Stimulated activated CD4-positive, alpha-beta T cell treated with anti-CD3 and anti-CD28 coated beads, TNF-alpha, amount 100 ng/mL, for 24 hours (primary cell): ENCODE measurements around the gene AHRR.

Source experiments
- DNase-seq, 3 experiments: peaks; one replicate each; pipeline ENCODE4 v3.0.0-alpha.2; 2020; ENCODE audit warnings: low read depth in 3 of 3

The AHRR gene

DNA sequence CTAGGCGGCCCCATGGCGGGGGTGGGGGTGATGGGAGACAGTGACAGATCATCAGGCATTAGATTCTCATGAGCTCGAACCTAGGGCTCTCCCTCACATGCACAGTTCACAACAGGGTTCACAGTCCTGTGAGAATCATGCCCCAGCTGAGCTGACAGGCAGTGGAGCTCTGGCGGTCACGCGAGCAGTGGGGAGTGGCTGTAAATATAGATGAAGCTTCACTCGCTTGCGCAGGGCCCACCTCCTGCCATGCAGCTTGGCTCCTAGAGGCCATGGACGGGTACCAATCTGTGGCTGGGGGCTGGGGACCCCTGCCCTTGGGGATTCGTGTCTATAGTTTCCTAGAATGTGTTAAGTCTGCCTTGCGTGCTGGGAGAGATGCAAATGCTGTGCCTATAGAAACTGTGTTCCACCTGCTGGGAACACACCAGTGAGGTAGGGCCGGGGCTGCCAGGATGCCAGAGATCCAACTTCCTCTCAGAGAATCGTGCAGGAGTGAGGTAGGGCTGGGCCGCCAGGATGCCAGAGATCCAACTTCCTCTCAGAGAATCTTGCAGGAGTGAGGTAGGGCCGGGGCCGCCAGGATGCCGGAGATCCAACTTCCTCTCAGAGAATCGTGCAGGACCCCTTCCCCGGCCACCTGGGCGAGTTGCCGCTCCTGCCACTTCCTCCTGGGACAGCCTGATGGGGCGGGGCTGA is 107.4 kb downstream of the AHRR start:
- DNase-seq = no peak

GRCh38 chr5:429453-430188 is 108.1 kb downstream of the AHRR start:
- no peak for DNase-seq

DNA sequence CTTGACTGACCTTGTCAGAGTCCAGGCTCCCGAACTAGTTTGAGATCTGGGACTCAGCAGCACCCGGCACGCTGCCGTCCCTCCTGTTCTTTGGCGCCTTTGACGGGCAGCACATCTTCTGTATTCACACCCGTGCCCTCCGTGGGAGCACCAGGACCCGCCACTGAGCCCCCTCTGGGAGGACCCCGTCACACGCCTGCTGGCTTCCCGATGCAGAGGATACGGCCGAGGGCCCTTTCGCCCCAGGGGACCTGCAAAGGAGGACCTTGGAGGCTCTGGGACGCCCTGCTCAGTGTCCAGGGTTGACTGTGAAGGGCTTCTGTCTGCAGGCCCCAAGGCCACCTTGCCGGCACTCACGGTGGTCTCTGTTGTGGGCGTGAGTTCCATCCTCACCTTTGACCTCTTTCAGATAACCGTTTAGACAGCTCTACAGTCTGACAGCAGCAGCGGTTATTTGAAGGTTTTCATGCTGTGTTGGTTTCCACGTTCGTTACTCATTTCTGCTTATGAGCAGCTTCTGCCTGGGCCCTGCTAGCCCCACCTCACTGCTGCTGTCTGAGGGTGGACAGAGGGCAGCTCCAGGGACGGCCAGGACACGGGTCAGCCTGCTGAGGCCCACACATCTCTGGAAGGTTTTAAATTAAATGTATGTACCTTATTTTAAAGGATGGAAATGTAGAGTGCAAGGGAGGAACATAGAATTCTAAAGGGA is 108.9 kb downstream of the AHRR start:
- no peak for DNase-seq

- DNase-seq = peak in 2 of 3 experiments; percentile 31 to 58
Observed at GRCh38 chr5:431001-431710, 109.6 kb downstream of the AHRR start.

DNA sequence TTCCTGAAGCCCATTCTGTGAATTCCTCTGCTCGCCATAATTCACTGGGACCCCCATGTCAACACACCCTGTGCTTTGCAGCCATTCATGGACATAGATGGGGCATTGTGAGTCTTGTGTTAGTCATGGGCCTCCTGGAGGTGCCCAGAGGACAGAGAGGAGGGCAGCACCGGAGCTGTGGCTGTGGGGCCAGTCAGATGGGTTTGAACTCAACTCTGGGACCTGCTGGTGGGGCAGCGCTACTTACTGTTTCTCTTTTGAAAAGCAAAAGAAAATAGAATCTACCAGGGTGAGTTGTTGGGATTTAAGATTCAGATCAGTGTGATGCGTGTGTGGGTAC is 110.2 kb downstream of the AHRR start:
- DNase-seq = no peak

DNA sequence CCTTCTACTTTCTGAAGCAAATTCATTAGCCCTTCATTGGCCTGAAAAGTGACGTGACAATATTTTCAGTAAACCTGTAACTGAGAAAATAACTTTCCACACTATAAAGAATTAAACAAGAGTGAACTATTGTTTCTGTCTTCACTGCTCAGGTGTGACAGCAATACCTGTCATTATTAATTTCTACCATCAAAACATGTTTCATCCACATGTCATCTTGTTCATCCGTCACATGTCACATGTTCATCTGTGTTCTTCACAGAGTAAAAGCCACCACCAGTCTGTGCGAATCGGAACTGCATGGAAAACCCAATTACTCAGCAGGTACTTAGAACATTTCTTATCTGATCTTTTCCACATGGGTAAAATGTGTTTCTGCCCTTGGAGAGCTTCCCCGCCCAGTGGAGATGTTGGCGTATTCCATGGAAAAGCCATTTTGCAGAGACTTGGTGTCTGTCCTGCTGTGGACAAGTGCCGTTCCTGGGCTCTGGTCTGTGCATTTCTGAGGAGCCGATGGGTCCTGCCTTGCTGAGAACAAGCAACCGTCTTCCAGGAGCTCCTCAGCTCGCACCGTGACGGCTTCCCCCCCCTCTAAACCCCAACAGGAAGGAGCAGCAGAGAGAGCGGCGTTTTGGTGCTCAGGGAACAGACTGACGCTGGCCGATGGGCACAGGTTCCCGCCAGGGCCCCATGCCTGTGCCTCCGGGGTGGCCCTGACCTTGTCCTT is 110.8 kb downstream of the AHRR start:
- DNase-seq = no peak

GRCh38 chr5:432928-433791 is 111.6 kb downstream of the AHRR start:
- DNase-seq = no peak

GRCh38 chr5:433836-434235 is 112.3 kb downstream of the AHRR start:
- no peak for DNase-seq

DNA sequence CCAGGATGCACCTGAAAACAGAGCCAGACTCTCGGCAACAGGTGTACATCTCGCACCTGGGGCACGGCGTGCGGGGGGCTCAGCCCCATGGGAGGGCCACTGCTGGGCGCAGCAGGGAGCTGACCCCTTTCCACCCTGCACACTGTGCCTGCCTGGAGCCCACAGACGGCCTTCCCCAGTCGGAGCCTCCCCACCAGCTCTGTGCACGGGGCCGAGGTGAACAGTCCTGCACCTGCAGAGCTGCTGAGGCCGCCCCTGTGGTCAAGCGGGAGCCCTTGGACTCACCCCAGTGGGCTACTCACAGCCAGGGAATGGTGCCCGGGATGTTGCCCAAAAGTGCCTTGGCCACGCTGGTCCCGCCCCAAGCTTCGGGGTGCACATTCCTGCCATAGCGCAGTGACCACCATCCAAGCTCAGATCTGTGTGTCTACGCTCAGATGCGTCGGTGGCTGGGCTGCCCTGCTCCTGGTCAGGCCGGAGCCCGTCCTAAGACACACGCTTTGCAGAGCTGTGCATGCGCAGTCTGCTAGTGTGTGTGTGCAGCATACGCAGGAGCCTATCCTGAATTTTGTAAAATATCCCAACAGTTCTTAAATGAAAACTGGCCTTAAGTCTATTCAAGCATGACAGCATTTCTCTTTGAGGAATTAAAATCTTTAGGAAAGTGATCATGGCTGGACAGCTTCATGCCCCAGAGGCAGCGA is 113.1 kb downstream of the AHRR start:
- DNase-seq = no peak

- no peak for DNase-seq
Observed at GRCh38 chr5:435156-435790, 113.8 kb downstream of the AHRR start.

DNA sequence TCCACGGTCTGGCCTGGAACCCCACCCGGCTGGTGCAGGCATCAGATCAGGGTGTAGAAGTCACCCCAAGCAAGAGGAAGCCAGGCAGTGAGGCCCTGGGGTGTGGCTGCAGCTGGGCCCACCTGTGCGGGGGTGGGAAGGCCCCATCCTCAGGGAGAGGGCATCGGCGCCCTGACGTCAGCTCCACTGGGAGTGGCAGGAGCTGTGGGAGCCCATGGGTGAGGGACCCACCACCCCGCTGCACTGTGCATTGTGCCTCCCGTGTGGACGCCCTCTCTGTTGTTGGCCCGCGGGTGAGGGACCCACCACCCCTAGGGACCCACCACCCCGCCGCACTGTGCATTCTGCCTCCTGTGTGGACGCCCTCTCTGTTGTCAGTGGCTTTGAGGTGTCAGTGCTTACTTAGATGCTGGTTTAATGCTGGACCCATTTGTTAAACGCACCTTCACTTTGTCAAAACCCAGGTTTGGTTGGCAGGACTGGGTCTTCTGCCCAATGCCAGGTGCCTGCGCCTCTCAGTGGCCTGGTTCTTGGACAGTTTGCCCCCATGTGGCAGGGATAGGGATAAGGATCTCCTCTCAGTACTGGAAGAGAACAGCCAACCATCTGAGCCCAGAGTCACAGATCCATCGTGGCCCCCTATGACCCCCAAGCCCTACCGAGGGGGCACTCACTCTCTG is 114.6 kb downstream of the AHRR start:
- DNase-seq = no peak

- no peak for DNase-seq
Observed at GRCh38 chr5:436641-436975, 115.1 kb downstream of the AHRR start.

DNA sequence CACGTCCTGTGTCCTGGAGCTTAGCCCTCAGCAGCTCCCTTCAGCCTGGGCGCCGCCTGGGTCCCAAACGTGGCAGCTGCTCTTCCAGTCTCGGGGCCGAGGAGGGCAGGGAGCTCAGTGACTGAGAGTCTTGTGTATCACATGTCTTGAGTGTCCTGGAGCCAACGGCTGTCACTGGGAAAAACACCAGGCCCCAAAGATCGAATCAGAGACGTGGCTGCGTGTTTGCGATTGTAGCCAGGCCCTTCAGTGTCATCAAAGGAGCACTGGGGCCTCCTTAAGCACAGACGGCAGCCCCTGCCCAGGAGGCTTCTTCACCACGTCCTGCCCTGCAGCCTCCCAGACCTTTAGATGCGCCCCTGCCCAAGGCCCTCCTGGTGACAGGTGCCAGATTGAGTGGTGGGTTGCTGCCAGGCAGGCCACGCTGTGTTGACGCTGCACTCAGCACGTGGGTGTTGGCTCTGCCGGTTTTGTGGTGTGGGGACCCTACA is 115.8 kb downstream of the AHRR start:
- DNase-seq = no peak

GRCh38 chr5:438481-438981 is 117.0 kb downstream of the AHRR start:
- DNase-seq = no peak

DNA sequence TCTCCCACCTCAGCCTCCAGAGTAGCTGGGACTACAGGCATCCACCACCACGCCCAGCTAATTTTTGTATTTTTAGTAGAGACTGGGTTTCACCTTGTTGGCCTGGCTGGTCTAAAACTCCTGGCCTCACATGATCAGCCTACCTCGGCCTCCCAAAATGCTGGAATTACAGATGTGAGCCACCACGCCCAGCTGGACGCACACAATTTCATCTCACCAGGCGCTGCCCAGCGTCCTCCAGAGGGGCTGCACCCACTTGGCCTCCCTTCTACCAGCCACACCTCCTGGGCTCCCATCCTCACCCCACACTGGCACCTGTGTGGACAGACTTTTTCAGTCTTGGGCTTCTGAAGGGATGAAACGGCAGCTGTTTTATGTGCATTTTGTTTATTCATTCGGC is 117.7 kb downstream of the AHRR start:
- no peak for DNase-seq

- no peak for DNase-seq
Observed at GRCh38 chr5:439636-440035, 118.1 kb downstream of the AHRR start.

DNA sequence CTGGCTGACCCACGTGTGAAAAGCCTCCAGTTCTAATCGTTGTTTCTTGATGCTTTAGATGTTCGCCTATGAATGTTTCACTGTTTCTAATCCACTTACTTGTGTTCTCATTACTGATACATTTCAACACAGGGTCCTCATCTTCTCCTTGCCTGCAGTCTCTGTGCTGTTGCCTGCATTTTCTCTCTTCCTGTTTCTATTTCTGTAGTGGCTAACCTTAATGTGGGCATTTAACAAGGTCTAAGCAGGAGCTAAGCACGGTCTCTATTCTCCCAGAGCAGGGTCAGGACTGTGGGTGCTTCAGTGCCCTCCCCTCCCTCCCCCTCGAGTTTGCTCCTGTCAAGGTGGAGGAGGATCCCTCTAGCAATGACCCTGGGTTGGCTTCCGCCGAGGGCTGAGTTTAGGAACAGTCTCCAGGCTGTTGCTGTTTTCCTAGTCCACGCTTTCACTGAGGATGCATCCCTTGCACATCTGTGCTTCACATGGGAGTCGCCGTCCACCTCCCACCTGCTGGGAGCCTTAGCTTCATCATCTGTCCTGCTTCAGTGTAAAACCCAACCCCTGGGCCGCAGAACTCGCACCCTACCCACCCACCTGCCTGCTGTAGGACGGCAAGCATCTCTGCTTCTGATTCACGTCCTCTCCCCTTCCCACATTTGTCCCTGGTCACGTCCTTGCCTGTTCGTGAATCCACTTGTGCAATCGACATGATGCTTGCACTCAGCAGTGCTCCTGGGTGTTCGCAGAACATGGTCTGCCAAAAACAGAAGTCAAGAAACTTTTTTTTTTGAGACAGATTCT is 119.1 kb downstream of the AHRR start:
- no peak for DNase-seq

- DNase-seq = no peak
Observed at GRCh38 chr5:441996-442334, 120.5 kb downstream of the AHRR start.
